Lower leg skin (tissue), 3 donors: ENCODE data around the gene DMTF1.

Source experiments
- CTCF ChIP-seq, 3 donors: fragments of 450-650 bp; IDR thresholded peaks; one replicate each; pipeline ENCODE4 v1.5.1; 2016; ENCODE audit warnings: antibody characterized with exemption in 3 of 3, mild to moderate bottlenecking in 3 of 3, moderate library complexity in 2 of 3
- POLR2A ChIP-seq, 2 donors: fragments of 450-650 bp; IDR thresholded peaks; one replicate each; pipeline ENCODE4 v1.6.1; 2016 to 2017; ENCODE audit warnings: antibody characterized with exemption in 2 of 2, mild to moderate bottlenecking in 1 of 2, moderate library complexity in 1 of 2

- TF ChIP-seq POLR2A (IDR thresholded peaks at IDR 0.05) (no peak), CTCF (IDR thresholded peaks at IDR 0.05) (no peak)
Observed at GRCh38 chr7:87148332-87148955, 3.8 kb upstream of the DMTF1 start.
